Cortex of kidney (tissue), 1 donor: ENCODE data around the gene GNAO1.

Source experiments
- DNase-seq: peaks from one replicate; lab custom pipeline; 2025; lab: John Stamatoyannopoulos, UW

Gene GNAO1

GRCh38 chr16:56265746-56266145, 74.5 kb downstream of the GNAO1 start:
- no peak for DNase-seq

GRCh38 chr16:56266641-56267607, 75.6 kb downstream of the GNAO1 start:
- no peak for DNase-seq

- no peak for DNase-seq
Observed at GRCh38 chr16:56267888-56268287, 76.6 kb downstream of the GNAO1 start.

GRCh38 chr16:56268799-56269198, 77.5 kb downstream of the GNAO1 start:
- DNase-seq: no peak

- DNase-seq: no peak
Observed at GRCh38 chr16:56269281-56269680, 78.0 kb downstream of the GNAO1 start.

GRCh38 chr16:56269811-56270684, 78.8 kb downstream of the GNAO1 start:
- DNase-seq: no peak

GRCh38 chr16:56270828-56271227, 79.5 kb downstream of the GNAO1 start:
- DNase-seq: no peak

- no peak for DNase-seq
Observed at GRCh38 chr16:56272583-56272894, 81.2 kb downstream of the GNAO1 start.

GRCh38 chr16:56273615-56274014, 82.3 kb downstream of the GNAO1 start:
- DNase-seq: no peak

GRCh38 chr16:56274369-56274768, 83.1 kb downstream of the GNAO1 start:
- DNase-seq: no peak

GRCh38 chr16:56275076-56275475, 83.8 kb downstream of the GNAO1 start:
- no peak for DNase-seq

GRCh38 chr16:56275801-56276200, 84.5 kb downstream of the GNAO1 start:
- DNase-seq: no peak

GRCh38 chr16:56277075-56277474, 85.8 kb downstream of the GNAO1 start:
- no peak for DNase-seq

- no peak for DNase-seq
Observed at GRCh38 chr16:56278196-56278855, 87.0 kb downstream of the GNAO1 start.

GRCh38 chr16:56279132-56279531, 87.8 kb downstream of the GNAO1 start:
- DNase-seq: no peak

- no peak for DNase-seq
Observed at GRCh38 chr16:56279914-56280313, 88.6 kb downstream of the GNAO1 start.

- DNase-seq: no peak
Observed at GRCh38 chr16:56281249-56281805, 90.0 kb downstream of the GNAO1 start.

GRCh38 chr16:56282451-56282850, 91.2 kb downstream of the GNAO1 start:
- no peak for DNase-seq

- no peak for DNase-seq
Observed at GRCh38 chr16:56284521-56284920, 93.2 kb downstream of the GNAO1 start.

GRCh38 chr16:56286809-56287208, 95.5 kb downstream of the GNAO1 start:
- DNase-seq: no peak

GRCh38 chr16:56288019-56288418, 96.7 kb downstream of the GNAO1 start:
- no peak for DNase-seq

- no peak for DNase-seq
Observed at GRCh38 chr16:56289416-56289815, 98.1 kb downstream of the GNAO1 start.
